Mucosa of rectum (tissue), 2 donors: Measurements from ENCODE around the gene NFATC1.

ENCODE experiments used
- H3K27ac ChIP-seq, 2 donors: one replicate each; pipeline ENCODE4 v1.7.0; 2013; ENCODE audit warnings: inconsistent platforms in 2 of 2, low read depth in 2 of 2, low read length in 2 of 2
- H3K27me3 ChIP-seq, 2 donors: one replicate each; pipeline ENCODE4 v1.7.0; 2013; ENCODE audit warnings: low read length in 2 of 2; ENCODE audit not compliant: control insufficient read depth in 2 of 2, insufficient read depth in 2 of 2
- H3K36me3 ChIP-seq, 2 donors: one replicate each; pipeline ENCODE4 v1.7.0; 2013; ENCODE audit warnings: low read length in 2 of 2; ENCODE audit not compliant: control insufficient read depth in 2 of 2, insufficient read depth in 2 of 2
- H3K4me1 ChIP-seq, 2 donors: one replicate each; pipeline ENCODE4 v1.7.0; 2013; ENCODE audit warnings: low read length in 2 of 2, mild to moderate bottlenecking in 1 of 2; ENCODE audit not compliant: control insufficient read depth in 2 of 2, insufficient read depth in 2 of 2
- H3K4me3 ChIP-seq, 2 donors: one replicate each; pipeline ENCODE4 v1.7.0; 2013; ENCODE audit warnings: low read length in 2 of 2
- H3K9ac ChIP-seq, 2 donors: one replicate each; pipeline ENCODE4 v1.7.0; 2013; ENCODE audit warnings: low read length in 2 of 2, low read depth in 1 of 2, mild to moderate bottlenecking in 1 of 2
- H3K9me3 ChIP-seq, 2 donors: one replicate each; pipeline ENCODE4 v1.7.0; 2013; ENCODE audit warnings: low read length in 2 of 2; ENCODE audit not compliant: control insufficient read depth in 2 of 2
- donor health status: healthy.
- donor health status: Normal muscosa, but diverticular disease.

Gene NFATC1

DNA sequence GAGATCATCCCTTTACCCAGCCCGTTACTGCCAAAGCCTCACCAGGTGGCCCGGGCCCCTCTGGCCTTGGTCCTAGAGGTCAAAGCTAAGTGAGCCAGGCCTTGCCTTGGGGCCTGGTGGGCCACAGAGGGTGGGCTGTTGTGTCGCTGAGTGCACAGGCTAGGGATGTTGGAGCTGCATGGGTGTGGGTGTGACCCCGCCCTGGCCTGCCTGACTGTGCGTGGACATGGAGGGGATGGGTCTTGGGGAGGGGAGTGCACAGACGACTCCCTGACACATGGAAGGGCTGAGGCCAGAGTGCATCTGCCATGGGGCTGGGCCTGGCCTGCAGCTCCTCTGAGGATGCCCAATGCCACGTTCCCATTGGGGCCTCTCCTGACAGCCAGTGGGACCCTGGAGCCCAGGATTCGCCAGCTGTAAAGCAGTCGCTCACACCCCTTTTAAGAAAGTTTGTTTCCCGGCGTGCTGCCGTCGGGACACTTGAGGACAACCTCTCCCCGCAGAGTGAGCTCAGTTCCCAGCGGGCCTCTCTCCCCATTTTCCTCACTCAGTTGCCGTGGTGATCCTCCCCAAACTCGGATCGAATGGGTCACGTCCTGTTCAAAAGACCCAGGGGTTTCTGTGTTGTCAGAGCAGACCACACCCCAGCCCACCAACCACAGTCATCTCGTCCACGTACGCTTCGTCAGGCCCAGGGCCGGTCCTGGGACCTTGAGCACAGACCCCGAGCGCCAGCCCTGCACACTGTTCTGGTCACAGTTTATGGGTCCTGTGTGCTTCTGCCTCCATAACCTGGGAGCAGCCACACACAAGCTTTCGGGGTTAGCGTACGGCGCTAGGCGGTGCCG, 93.5 kb downstream of the NFATC1 start:
- Histone ChIP-seq H3K36me3 (no peaks in the 10 kb centered on the region), H3K9ac (no peak overlapping the region), H3K27me3 (no peaks in the 10 kb centered on the region), H3K9me3 (no peaks in the 10 kb centered on the region), H3K4me3 (no peak overlapping the region), H3K4me1 (no peaks in the 10 kb centered on the region), H3K27ac (no peak overlapping the region)

DNA sequence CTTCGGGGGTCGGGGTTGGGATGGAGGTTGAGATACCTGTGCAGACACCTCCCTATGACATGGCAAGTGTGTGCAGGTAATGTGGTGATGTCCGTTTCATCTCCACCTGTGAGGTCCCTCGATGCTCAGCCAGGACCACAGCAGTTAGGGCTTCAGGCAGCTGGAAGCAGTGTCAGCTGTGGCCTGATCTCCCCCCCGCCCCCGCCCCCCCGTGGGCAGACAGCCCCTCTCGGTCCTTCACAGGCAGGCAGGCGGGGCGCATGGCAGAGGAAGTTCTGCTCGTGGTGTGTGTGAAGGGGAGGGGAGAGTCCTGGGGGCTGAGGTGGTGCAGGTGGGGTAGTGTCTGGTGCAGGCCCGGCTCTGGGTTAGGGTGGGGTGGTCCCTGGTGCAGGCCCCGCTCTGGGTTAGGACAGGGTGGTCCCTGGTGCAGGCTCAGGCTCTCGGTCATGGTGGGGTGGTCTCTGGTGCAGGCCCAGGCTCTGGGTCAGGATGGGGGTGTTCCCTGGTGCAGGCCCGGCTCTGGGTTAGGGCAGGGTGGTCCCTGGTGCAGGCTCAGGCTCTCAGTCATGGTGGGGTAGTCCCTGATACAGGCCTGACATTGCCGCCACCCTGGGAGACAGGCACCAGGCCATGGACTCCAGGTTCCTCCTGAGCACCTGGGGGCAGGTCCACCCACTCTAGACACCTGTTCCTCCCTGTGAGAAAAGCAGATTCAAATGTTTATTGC, 94.3 kb downstream of the NFATC1 start:
- H3K27ac ChIP-seq = no peak overlapping the region
- no peaks in the 10 kb centered on the region for H3K9me3 ChIP-seq
- H3K36me3 ChIP-seq = no peaks in the 10 kb centered on the region
- no peak overlapping the region for H3K4me3 ChIP-seq
- H3K4me1 ChIP-seq = no peaks in the 10 kb centered on the region
- H3K27me3 ChIP-seq = no peaks in the 10 kb centered on the region
- no peak overlapping the region for H3K9ac ChIP-seq

DNA sequence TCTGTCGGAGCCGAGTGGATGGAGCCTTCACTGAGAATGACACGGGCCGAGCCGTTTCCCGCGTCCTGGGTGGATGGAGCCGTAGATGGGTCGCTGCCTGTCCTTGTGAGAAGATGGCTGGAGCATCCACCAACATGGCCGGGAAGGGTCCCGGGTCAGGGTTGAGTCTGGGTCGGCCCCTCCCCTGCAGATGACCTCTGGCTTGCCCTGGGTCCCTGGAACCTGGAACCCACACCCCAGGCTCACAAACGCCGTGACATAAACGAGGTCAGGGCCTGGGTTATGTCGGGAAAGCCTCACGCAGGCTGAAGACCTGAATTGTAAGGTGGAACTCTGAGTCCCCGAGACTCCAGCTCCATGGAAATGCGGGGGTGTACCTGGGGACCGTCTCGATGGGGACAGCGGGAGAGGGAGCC, 94.9 kb downstream of the NFATC1 start:
- H3K27me3 ChIP-seq = no peaks in the 10 kb centered on the region

DNA sequence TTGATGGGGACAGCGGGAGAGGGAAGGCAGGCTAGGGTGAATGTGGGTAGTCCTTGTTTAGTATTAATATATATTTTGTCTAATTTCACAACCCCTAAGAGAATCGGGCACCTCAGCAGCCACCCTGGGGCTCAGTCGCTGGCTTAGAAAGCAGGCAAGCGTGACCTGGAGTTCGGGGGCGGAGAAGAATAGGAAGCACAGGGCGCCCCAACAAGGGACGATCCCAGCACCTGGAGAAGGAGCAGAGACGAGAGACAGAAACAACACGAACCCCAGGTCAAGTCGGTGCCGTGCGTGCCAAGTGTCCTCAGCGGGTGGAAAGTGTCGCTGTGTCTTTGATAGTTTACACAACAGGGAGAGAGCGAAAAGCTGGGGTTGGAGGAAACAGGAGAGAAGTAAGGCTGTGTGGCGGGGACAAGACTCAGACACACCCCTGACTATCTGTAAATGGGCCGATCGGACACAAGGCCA, 95.4 kb downstream of the NFATC1 start:
- Histone ChIP-seq H3K9ac (no peak overlapping the region), H3K4me3 (no peak overlapping the region), H3K27me3 (no peaks in the 10 kb centered on the region), H3K27ac (no peak overlapping the region), H3K9me3 (no peaks in the 10 kb centered on the region), H3K36me3 (no peaks in the 10 kb centered on the region), H3K4me1 (no peaks in the 10 kb centered on the region)

More for the DNA sequence above, 94.9 kb downstream of the NFATC1 start:
- Histone ChIP-seq H3K9ac (no peak overlapping the region), H3K36me3 (no peaks in the 10 kb centered on the region), H3K9me3 (no peaks in the 10 kb centered on the region), H3K4me1 (no peaks in the 10 kb centered on the region), H3K27ac (no peak overlapping the region), H3K4me3 (no peak overlapping the region)

DNA sequence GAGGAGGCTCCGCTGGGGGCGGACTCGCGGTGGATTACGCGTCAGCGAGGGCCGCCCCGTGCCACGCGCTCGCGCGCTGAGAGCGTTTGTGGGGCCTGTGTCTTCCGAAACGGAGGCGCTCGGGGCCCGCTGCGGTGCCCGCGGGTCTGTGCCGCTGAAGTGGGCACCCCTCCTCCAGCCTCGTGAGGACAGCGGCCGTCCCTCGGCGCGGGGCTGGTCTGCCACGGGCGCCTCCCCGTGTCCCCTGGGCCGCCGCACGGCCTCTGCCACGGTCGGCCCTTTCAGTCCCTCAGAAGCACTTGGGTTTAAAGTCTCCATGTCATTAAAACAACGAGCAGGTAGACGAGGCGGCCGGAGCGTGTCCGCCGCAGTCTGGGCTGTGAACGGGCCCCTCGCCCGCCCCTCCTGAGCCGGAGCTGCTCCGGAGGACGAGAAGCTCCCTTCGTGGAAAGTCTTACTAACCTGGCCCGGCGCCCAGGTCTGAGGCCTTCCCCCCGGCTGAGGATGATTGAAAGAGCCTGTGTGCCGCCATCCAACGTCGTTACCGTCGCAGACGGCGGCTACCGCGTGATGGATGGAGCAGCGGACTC, 97.6 kb downstream of the NFATC1 start:
- Histone ChIP-seq H3K4me3 (no peak overlapping the region), H3K4me1 (no peaks in the 10 kb centered on the region), H3K9ac (no peak overlapping the region), H3K27ac (no peak overlapping the region), H3K36me3 (no peaks in the 10 kb centered on the region), H3K27me3 (no peaks in the 10 kb centered on the region), H3K9me3 (no peaks in the 10 kb centered on the region)

DNA sequence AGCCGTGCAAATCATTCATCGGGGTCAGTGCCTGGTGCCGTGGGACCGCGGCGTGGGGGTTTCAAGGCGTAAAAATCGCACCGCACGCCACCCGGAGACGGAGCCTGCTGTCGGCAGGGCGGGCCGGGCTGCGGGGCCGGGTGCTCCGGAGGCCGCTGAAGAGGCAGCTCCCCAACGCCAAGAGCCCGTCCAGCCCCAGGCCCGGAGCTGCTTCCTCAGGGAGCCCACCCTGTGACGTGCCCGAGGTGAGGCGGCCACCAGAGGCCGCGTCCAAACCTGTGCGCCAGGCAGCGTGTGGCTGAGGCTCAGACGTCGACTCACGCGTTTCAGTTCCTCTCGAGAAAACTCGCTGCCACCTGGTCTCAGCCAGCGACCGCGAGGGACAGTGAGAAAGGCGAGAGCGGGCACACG, 98.1 kb downstream of the NFATC1 start:
- H3K4me3 ChIP-seq = no peak overlapping the region
- H3K27me3 ChIP-seq = no peaks in the 10 kb centered on the region
- no peaks in the 10 kb centered on the region for H3K36me3 ChIP-seq
- H3K27ac ChIP-seq = no peak overlapping the region
- H3K9me3 ChIP-seq = no peaks in the 10 kb centered on the region
- H3K4me1 ChIP-seq = no peaks in the 10 kb centered on the region
- H3K9ac ChIP-seq = no peak overlapping the region

DNA sequence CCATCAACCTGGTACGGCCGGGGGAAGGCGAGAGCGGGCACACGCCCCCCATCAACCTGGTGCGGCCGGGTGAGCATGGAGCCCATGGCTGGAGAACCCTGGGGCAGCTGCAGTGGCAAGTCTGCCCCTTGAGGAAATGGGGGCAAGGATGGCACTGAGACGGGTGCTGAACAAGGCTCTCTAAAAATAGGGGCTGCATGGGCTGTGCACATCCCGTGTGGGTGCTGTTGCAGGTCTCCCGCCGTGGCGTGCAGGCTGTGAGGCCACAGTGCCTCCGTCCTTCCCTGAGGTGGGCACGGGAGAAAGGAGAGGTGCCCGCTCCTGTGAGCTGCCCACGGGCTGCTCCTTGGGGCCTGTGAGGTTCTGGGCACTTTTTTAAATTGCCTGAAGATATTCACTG, 99.2 kb downstream of the NFATC1 start:
- H3K9me3 ChIP-seq = no peaks in the 10 kb centered on the region
- no peak overlapping the region for H3K9ac ChIP-seq
- no peaks in the 10 kb centered on the region for H3K36me3 ChIP-seq
- no peak overlapping the region for H3K4me3 ChIP-seq
- H3K27me3 ChIP-seq = no peaks in the 10 kb centered on the region
- H3K27ac ChIP-seq = no peak overlapping the region
- no peaks in the 10 kb centered on the region for H3K4me1 ChIP-seq

DNA sequence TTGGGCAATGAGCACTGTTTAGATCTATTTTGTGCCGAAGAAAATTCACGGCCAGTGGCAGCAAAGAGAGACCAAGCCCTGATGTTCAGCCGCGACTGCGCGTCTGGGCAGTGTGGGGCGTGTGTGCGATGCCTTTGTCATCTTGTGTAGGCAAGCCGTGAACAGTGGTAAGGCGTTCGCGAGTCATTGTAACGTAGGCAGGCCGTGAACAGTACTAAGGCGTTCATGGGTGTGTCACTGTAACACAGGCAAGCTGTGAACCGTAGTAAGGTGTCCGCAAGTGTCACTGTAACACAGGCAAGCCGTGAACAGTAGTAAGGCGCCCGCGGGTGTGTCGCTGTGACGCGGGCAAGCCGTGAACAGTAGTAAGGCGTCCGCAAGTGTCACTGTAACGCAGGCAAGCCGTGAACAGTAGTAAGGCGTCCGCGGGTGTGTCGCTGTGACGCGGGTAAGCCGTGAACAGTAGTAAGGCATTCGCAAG, 99.9 kb downstream of the NFATC1 start:
- no peaks in the 10 kb centered on the region for H3K27me3 ChIP-seq
- H3K36me3 ChIP-seq = no peaks in the 10 kb centered on the region
- no peaks in the 10 kb centered on the region for H3K4me1 ChIP-seq
- no peaks in the 10 kb centered on the region for H3K9me3 ChIP-seq
- no peak overlapping the region for H3K27ac ChIP-seq
- H3K9ac ChIP-seq = no peak overlapping the region
- H3K4me3 ChIP-seq = no peak overlapping the region

DNA sequence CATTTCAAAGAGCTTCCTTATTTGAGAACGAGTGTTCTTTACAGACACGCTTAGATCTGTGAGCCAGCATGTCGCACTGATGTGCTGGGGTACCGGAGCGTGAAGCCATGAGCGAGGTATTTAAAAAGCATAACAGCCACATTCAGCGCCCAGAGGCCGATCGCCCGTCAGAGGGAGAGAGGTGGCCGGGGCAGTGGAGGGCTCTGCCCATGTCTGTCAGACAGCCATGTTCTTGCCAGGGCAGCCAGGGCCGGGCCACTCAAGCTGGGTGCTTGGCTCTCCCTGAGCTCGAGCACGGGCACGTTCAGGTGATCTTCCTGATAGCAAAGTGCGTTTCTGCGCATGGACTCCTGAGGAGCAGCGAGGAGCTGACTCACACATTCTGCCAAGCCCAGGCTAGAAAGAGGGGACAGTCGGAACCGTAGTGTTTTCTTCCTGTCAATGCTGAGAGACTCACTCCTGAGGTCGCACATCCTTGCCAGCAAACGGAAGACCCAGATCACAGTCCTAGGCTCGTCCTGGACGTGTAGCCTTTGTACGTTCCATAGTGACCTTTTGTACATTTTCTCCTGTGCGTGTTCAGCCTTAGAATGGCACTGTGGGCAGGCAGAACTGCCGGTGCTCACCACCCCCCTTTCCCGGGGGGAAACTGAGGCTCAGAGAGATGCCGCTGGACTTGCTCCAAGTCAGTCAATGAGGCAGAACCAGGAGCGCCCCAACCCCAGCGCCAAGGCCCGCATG, 100.7 kb downstream of the NFATC1 start:
- no peaks in the 10 kb centered on the region for H3K9me3 ChIP-seq
- H3K9ac ChIP-seq = no peak overlapping the region
- no peak overlapping the region for H3K4me3 ChIP-seq
- no peaks in the 10 kb centered on the region for H3K36me3 ChIP-seq
- no peaks in the 10 kb centered on the region for H3K4me1 ChIP-seq
- no peaks in the 10 kb centered on the region for H3K27me3 ChIP-seq
- peak overlapping the region in 1 of 2 donors; percentile 3 for H3K27ac ChIP-seq
